Measurements from ENCODE around the gene SETD3.

SETD3 gene

DNA sequence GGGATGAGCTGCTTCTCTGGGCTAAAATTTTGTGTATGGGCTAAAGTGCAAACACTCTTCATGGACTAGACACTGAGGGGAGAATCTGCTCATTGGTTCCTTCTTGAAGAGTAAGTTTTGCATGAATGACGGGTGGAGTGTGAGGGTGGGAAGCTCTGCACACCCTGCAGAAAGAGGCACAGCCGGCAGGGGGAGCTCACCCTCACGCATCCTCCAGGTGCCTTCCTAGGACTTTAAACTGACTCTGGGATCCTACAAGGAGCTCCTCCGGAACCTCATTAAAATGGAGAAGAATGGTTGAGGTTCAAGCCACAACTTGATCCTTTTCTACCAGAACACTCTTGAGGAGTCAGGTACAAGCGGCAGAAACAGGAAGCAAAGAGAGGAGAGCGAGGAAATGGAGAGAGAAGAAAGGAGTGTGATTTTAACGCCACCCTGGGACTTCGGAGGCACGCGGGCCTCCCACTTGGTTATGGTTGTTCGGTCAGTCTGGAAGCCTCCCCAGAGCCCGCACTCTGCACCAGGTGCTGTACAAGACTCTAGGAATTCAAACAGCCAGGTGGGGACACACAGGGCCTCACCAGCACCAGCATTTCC, 87.5 kb downstream of the SETD3 start:
- no peak for DNase-seq (ENCODE audit: low read depth in 2 of 2)

DNA sequence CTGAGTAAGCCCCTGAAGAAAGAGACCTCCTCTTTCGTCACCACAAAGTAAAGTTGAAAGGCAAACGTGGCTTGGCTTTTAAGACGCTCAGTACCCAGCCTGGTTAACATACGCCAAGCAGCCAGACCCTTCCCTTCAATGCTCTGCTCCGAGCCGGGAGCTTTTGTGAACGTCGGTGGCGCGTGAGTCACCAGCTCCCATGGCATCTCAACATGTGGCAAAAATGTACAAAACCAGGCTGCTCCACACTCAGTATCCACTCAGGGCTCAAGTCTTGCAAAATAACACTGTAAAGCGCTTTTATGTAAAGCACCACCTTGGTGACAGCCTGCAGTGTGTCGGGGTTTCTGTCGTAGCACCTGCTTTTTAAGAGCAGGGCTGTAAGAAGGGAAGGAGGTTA, 89.0 kb downstream of the SETD3 start:
- DNase-seq (ENCODE audit: low read depth in 2 of 2), result no peak

DNA sequence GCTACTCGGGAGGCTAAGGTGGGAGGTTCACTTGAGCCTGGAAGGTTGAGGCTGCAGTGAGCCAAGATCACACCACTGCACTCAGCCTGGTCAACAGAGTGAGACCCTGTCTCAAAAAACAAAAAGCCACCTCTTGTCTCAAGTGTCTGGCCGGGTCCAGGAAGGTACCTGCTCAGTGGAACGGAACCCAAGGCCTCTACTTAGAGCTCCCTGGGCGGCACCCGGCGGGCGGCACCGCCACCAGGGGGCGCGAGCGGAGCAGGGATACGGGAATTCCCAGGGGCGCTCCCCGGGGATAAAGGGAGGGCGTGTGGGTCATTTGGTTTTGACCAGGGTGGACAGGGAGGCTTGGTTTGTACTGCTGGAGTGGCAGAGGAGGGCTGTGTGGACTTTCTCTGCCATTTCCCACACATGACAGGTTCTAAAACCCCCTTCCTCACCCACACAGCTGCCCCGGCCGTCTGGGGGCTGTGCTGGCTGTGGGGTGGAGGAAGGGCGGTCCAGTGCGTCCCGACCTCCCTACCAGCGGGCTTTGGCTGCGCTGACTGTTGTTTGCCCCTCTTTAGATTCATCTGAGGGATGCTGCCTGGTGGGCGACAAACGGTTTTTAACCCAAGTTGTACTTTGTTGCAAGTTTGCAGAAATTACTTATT, 91.4 kb downstream of the SETD3 start:
- DNase-seq (ENCODE audit: low read depth in 2 of 2), result no peak

DNA sequence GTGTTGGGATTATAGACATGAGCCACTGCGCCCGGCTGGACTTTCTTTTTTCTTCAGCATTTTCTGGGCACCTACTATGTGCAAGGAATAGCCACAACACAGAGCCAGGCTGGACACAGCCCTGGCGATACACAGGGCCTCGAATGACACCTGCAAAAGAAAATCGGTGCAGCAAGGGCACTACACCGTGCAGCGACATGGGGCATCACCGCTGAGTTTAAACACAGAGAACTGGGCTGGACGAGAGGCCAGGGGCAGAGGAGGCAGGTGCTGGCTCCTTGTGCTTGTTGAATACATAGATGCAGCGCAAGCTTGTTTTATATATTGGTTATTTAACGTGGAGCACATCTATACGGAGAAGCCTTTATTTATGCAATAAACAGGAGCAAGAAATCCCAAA, 92.4 kb downstream of the SETD3 start:
- DNase-seq (ENCODE audit: low read depth in 2 of 2), result no peak

DNA sequence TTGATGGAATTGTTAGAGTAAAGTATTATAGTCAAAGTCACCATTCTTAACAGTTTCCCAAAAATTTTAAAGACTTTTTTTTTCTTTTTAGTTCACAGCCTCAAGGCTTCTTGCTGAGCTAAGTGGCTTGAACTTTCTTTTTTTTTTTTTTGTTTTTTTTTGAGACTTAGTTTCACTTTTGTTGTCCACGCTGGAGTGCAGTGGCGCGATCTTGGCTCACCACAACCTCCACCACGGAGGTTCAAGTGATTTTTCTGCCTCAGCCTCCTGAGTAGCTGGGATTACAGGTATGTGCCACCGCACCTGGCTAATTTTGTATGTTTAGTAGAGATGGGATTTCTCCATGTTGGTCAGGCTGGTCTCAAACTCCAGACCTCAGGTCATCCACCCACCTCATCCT, 92.8 kb downstream of the SETD3 start:
- DNase-seq (ENCODE audit: low read depth in 2 of 2), result no peak

DNA sequence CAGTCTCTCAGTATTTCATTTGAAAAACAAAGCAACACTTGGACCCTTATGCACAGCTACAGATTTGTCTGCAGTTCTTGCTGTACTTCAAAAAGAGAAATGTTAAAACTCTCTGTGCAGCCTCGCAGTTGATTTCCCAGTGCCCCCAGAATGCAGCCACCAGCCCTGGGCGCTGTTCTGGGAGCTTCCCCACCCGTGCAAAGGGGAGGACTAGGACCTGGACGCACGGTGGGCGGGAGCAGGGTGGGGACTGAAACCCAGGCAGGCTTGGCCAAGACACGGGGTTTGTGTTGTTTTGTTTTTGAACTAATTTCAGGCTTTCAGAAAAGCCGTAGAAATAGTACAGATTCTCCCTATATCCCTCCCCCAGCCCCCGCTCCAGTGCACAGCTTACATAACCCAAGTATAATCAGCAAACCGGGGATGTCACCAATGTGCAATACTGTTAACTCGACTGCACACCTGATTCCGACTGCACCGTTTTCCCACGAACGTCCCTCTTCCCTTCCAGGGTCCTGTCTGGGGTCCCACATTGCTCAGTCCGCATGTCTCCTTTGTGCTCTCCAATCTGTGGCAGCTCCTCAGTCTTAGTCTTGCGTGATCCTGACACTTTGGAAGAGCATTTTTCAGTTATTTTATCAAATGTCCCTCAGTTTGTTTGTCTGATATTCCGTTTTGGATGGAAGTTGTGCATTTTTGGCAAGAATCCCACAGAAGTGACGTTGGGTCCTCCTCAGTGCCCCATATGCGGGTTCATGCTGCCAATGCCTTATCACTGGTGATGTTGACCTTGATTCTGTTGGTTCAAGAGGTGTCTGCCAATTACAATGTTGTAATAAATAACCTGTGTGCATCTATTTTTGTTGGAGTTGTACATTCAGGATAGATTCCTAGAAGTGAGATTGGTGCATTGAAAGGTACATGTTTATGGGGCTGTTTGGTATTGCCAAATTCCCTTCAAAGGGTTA, 95.9 kb downstream of the SETD3 start:
- DNase-seq (ENCODE audit: low read depth in 2 of 2), result no peak

DNA sequence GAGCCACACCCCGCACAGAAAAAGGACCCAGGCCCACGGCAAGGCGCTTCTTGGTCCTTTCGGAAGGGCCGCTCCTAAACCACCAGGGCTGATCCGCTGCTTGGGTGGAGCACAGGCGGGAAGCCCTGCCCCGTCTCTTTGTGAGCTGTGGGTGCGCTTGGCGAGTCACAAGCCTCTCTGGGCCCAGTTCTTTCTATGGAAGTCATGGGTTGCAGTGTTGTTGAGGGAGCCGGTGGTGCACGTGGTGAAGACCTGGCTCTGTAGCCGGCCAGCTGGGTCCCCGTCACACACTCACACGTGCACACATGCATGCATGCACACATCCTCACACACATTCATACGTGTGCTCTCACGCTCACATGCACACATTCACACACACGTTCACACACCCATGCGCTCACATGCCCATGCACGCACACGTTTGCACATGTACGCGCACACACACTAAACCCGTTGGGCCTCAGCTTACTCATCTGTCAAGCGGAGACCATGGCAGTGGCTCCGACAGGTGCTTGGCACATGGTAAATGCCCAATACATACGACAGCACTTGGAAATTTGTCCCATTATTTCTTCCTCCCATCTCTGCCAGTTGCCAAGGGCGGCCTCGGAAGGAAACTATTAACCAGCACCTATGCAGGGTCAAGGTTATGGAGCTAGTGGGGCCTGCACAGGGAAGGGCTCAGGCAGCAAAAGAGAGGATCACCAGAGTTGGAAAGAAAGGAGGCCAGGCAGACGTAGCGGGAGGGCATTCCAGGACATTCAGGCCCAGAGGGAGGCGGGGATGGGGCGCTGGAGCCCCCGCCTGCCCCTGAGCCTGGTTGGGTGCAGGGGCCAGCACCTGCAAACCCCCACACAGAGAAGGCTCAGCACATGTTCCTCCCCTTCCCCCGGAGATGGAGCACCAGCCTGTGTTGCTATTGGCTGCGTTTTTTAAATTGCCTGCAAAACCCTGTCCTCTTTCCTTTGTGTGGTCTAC, 96.9 kb downstream of the SETD3 start:
- no peak for DNase-seq (ENCODE audit: low read depth in 2 of 2)

DNA sequence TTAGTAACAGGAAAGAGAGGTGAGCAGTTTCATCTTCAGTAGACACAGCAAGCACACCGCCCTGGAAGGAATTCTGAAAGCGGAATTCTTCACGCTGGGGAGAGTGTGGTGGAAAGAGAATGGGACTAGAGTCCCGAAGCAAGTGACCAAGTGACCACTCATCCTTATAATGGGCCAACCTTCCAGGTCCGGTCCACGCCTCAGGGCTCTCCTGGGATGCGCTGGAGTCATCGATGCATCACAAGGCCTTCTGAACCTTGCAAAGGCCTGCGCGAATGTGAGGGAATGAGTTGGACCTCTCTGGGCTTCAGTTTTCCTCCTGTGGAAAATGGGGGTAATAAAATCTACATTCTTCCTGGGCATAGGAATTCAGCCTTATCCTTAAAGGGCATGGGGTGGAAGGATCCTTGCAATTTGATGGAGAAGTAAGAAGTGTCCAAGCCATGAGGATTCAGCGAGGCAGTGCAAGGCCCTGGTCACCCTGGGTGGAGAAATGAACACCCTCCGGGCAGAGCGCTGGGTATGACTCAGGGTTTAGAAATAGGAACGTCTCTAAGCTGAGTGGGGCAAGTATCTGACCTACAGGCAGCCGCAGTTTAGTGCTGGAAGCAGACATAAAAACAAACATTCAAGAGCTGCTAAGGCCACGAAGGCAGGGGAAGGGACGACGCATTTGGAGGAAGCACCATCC, 97.7 kb downstream of the SETD3 start:
- DNase-seq (ENCODE audit: low read depth in 2 of 2), result no peak

DNA sequence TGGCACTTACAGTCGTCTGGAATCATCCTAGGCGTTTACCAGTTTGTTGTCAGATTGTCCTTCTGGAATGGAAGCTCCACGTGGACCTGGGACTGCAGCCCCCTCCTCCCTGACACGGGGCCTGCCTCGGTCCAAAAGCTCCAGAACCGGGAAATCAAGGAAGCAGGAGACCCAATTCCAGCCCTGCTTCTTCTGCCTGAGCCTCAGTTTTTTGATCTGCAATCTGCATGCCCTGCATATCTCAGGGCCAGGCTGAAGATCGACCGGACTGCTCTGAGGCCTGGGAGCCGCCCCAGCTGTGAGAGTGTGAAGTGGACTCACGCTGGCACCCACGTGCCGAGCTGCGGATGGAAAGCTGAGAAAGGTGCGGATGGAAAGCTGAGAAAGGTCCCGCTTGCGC, 98.6 kb downstream of the SETD3 start:
- DNase-seq (ENCODE audit: low read depth in 2 of 2), result no peak

DNA sequence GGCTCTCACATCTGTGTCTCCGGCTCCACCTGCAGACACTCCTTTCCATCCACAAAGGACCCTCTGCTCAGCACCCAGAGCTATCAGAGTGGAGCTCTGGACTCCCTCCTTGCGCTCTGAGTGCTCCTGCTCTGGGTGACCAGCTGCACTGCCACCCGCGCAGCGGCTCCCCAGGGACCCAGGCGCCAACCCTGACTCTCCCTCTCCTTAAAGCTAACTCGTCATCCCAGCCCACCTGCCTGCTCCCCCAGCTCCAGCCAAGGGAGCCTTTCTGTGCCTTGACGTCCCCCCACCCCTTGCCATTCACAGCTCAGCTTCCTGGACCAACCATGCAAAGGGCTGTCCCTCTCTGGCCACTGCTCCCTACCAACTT, 99.0 kb downstream of the SETD3 start:
- DNase-seq (ENCODE audit: low read depth in 2 of 2), result no peak

DNA sequence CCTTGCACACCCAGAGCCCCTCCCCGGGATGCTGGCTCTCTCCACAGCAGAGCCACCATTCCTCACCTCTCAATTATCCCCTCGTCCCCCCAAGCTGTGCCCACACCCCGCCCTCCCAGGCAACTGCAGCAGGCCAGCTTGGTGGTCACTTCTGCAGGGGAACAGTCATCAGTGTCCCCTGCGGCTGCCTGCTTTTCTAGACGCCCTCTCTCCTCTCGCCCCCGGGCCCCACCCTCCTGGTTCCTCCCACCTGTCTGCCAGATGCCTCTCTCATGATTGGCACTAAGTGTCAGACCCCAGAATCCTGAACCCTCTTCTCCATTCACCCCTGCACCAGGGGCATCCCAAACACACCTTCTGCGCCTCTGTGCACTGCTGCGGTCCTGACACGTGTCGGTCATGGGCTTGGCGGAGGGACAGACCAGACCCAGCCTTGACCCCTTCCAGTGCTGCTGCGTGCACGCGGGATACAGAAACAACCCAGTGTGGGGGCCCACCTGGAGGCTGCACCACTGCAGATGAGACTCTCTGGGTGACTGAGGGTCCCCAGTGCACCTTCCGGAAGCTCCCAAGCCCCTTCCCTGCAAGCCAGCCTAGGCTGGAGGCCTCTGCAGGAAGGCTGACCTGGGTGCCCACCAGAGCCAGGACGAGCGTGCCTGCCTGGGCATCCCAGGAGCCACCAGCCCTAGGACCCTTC, 99.5 kb downstream of the SETD3 start:
- no peak for DNase-seq (ENCODE audit: low read depth in 2 of 2)

DNA sequence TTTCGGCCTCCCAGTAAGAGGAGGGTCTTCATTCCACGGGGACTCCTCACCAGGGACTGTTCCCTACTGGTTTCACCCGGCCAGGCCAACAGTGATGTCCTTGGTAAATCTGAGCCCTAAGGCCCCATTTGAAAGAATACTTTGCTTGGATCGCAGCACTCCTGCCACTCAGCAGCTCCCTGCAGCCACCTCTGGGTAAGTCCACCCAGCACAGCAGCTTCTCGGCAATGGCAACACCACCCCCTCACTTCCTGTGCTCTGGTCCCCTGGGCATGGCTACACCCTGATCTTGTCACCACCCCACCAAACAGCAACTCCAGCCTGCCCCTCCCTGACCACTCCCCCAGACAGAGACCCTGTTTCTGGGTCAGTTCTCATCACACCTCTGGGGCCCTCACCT, 100.3 kb downstream of the SETD3 start:
- no peak for DNase-seq (ENCODE audit: low read depth in 2 of 2)

DNA sequence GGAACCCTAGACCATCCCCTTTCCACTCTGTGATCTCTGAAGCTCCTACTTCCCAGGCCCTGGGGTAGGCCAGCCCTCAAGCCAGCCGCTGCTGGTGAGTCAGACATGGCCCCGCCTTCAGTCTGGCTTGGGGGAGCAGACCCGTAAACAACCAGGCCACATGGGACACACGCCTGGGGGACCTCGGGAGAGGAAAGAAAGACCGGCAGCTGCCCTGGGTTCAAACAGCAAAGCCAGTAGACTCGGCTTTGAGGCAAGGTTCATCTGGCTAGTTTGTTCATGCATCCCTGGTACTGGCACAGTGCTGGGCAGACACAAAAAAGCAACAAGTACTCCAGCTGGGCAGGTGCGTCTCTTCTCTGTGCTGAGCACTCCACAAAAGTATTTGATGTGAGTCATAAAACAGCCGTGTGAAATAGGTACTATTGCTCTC, 101.9 kb downstream of the SETD3 start:
- no peak for DNase-seq (ENCODE audit: low read depth in 2 of 2)

DNA sequence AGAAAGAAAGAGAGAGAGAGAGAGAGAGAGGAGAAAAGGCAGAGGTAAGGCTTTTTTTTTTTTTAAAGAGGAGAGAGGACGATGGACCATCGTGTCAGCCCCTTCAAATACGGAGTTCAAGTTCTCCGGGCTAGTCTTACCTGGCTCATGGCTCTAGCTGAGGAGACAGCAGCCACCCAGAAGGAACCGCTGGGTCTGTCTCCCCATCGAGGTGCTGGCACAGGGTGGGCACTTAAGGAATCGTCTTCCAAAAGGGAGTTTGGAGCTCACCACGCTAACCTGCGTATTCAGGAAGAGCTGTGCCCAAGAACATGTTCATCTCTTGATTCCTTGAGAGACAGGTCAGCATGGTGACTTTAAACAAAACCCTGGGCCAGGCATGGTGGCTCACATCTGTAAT, 102.7 kb downstream of the SETD3 start:
- no peak for DNase-seq (ENCODE audit: low read depth in 2 of 2)

DNA sequence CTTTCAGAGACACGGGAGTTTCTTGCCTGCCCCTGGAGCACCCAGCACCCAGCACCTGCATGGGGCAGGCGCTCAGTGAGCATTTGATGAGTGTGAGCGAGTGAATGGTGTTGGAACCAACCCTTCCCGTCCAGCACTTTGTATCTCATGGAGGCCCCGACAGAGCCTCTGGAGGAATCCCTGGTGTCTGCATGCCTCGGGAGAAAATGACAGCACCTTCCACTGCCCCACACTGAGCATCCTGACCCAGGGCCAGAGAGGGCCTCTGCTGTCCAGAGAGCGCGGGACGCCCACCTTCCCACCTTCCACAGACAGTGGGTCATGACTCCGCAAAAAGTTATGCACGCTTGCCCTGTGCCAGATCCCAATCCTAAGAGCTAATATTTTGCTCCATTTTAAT, 105.7 kb downstream of the SETD3 start:
- DNase-seq (ENCODE audit: low read depth in 2 of 2), result no peak

DNA sequence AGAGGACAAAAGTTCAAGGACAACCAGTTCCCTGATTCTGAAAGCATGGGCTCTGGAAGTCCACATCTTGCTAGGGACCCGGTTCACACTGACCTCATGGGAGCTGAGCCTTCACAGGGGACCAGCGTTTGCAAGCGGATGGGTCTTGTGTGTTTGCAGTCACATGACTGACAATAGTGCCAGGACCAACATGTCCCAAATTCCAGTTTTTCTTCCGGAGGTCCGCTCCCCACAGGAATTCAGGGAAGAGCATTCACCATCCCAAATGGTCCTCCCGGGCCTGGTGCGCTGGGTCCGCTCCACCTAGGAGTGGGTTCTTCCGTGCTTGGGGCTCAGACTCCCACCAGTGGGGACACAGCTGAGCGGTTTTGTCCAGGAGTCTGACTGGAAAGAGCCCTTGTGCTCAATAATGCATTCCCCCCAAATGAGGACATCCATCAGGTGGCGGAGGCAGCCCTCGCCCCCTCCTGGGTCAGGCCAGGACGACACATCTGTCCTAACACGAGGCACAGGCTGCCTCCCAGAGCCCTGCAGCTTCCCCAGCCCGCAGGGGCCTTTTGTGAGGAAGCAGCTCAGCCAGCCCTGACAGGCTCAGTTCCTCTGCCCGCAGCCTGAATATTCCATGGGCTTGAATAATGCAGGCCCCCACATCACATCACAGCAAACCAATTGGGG, 116.9 kb downstream of the SETD3 start:
- no peak for DNase-seq (ENCODE audit: low read depth in 2 of 2)

DNA sequence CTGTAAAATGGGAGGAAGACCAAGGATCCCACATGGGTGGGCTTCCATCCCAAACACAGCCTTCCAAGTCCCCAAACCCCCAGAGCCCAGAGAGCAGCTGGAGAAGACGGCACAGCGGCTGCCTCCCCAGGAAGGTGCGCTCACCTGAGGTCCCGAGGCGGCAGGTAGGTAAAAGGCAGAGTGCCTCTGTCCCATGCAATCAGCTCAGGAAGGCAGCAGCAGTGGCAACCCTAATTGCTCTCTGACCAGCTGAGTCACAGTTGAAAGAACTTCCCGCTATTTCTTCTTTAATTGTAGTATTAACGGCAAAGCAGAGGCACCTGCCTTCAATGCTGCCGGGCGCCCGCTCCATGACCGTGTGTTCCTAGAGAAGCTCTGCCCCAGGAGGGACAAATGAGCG, 117.6 kb downstream of the SETD3 start:
- DNase-seq (ENCODE audit: low read depth in 2 of 2), result no peak

DNA sequence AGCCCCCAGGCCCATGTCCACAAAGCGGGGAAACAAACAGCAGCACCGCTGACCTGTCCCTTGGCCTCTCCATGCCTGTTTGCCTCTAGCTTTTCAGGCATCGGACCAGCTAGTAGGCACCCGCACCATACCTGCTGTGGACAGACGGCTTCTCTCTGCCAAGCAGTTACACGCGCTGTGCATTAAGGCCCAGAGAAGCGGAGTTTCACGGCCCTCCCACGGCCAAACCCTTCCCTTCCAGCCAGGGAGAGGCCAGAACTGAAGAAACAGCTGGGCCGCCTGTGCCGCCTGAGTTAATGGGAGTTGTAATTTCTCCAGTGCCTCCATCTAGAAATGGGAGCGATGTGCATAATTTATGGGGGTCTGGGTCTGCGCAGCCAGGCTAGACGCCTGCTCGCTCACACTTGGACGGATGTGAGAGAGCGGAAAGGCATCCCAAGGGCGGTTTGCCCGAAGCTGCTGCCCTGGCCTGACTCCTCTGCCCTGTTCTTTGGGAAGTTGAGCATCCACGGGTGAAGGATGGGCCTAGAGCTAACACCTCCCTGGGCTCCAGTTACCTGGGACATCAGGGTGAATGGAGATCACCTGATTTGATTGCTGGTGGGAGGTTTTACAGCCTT, 119.0 kb downstream of the SETD3 start:
- no peak for DNase-seq (ENCODE audit: low read depth in 2 of 2)

Measured in activated CD8-positive, alpha-beta memory T cell treated with anti-CD3 and anti-CD28 coated beads for 4 hours (primary cell).